ENCODE results near the gene STX1A.

STX1A gene

GRCh38 chr7:73652541-73652949, 66.9 kb downstream of the STX1A start:
- DNase-seq (ENCODE audit: low read depth in 2 of 3, low spot score in 1 of 3), result no peak

DNA sequence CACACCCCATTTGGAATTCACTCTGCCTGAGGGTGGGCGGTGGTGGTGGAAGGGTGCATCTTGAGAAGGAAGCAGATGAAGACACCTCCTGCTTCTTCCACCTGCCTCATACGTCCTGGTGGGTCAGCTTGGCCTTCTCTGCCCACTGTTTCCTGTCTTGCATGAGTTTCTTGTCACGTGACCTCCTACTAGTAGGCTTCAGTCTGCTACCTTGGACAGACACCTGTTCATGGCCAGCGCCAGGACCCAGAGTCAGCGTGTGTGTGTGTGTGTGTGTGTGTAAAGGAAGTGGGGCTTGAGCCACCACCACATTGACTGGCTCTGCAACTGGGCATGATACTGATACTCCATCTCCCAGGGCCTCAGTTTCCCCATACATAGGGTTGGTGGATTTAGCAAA, 68.9 kb downstream of the STX1A start:
- no peak for DNase-seq (ENCODE audit: low read depth in 2 of 3, low spot score in 1 of 3)

DNA sequence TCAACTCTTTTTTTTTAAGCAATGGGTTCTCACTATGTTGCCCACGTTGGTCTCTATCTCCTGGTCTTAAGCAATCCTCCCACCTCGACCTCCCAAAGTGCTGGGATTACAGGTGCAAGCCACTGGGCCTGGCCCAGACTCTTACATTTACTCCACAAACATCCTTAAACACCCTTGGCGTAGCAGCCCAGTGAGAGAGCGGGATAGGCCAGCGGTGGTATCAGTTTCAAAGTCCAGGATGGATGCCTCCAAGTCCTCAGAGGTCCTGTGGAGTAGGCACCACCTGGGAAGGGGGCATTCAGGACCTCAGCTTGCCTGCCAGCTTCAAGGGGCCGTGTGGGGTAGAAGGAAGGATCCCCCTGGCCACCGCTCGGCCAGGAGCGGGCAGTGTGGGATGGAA, 69.9 kb downstream of the STX1A start:
- no peak for DNase-seq (ENCODE audit: low read depth in 2 of 3, low spot score in 1 of 3)

Data from stimulated activated CD4-positive, alpha-beta T cell treated with anti-CD3 and anti-CD28 coated beads, Interleukin-12 subunit alpha, Interleukin-12 subunit beta, amount 100 ng/mL, for 48 hours (primary cell).